RWPE2 (cell line): Measurements from ENCODE around the gene TARM1.
"Not testable (repeated sequence)": the region's sequence is repeated elsewhere in the genome, so short reads cannot be mapped to it uniquely, and the experiment has no call there.

Source experiments
- ATAC-seq: fragments of 200-7000 bp; cut with Tn5 transposase; 3 replicates; pipeline ENCODE4 v1.9.1; 2021; ENCODE audit warnings: low read depth
- DNase-seq: peaks from one replicate; pipeline ENCODE4 v3.0.0-alpha.2; 2020; ENCODE audit warnings: low spot score
- H3K27ac ChIP-seq: fragments of 450-650 bp; 2 replicates; pipeline ENCODE4 v1.5.1; 2017; ENCODE audit warnings: mild to moderate bottlenecking; ENCODE audit not compliant: poor library complexity, severe bottlenecking
- H3K27me3 ChIP-seq: fragments of 250-450 bp; sonication (Bioruptor Pico); 2 replicates; pipeline ENCODE4 v1.5.1; 2021; ENCODE audit warnings: mild to moderate bottlenecking, moderate library complexity; ENCODE audit not compliant: insufficient read depth, poor library complexity, severe bottlenecking
- H3K36me3 ChIP-seq: fragments of 250-450 bp; sonication (Bioruptor Pico); 2 replicates; pipeline ENCODE4 v1.5.1; 2020; ENCODE audit warnings: low read depth, mild to moderate bottlenecking, moderate library complexity
- H3K4me1 ChIP-seq: fragments of 250-450 bp; sonication (Bioruptor Pico); 2 replicates; pipeline ENCODE4 v1.5.1; 2021; ENCODE audit warnings: mild to moderate bottlenecking, moderate library complexity; ENCODE audit not compliant: insufficient read depth, poor library complexity, severe bottlenecking
- H3K4me3 ChIP-seq: fragments of 250-450 bp; sonication (Bioruptor Pico); 2 replicates; pipeline ENCODE4 v1.5.1; 2021; ENCODE audit warnings: mild to moderate bottlenecking, moderate library complexity; ENCODE audit not compliant: severe bottlenecking
- H3K9me3 ChIP-seq: fragments of 250-450 bp; sonication (Bioruptor Pico); 2 replicates; pipeline ENCODE4 v1.5.1; 2021; ENCODE audit warnings: mild to moderate bottlenecking, moderate library complexity; ENCODE audit not compliant: severe bottlenecking
- TF ChIP-seq, protein P1 (sequence below): fragments of 450-650 bp; IDR thresholded peaks from one replicate; pipeline ENCODE4 v1.5.1; 2017; ENCODE audit warnings: mild to moderate bottlenecking, moderate library complexity; ENCODE audit not compliant: poor library complexity, severe bottlenecking

The TARM1 gene

DNA sequence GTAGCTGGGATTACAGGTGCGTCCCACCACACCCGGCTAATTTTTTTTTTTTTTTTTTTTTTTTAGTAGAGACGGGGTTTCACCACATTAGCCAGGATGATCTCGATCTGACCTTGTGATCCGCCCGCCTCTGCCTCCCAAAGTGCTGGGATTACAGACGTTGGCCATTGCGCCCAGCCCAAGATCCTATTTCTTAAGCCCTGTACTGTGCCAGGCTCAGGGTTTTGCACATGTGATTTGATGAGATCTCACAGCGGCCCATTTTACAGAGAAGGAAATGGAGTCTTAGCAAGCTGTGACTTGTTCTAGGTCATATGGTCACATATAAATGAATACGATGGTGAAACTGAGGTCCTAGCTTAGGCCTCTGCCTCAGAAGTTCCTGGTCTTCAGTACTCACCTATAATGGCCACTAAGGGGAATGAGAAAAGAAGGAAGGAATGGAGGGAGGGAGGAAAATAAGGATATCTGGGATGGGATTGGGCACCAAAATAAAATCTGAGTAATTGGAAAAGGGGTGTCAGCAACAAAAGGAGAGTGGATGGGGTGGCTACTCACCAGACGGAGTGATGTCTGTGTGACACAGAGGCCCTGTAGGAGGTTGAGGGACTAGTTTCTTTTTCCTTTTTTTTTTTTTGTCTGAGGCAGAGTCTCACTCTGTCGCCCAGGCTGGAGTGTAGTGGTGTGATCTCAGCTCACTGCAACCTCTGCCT is 18.2 kb upstream of the TARM1 start:
- H3K4me1 ChIP-seq: no peaks in the 10 kb centered on the region
- H3K4me3 ChIP-seq: no peak overlapping the region
- H3K27me3 ChIP-seq: no peaks in the 10 kb centered on the region
- peaks cover 2% of the 10 kb centered on the region; the same call in 1 of the 2 replicates for H3K36me3 ChIP-seq
- DNase-seq (no peak), ATAC-seq (no peak)
- TF ChIP-seq, protein P1, sequence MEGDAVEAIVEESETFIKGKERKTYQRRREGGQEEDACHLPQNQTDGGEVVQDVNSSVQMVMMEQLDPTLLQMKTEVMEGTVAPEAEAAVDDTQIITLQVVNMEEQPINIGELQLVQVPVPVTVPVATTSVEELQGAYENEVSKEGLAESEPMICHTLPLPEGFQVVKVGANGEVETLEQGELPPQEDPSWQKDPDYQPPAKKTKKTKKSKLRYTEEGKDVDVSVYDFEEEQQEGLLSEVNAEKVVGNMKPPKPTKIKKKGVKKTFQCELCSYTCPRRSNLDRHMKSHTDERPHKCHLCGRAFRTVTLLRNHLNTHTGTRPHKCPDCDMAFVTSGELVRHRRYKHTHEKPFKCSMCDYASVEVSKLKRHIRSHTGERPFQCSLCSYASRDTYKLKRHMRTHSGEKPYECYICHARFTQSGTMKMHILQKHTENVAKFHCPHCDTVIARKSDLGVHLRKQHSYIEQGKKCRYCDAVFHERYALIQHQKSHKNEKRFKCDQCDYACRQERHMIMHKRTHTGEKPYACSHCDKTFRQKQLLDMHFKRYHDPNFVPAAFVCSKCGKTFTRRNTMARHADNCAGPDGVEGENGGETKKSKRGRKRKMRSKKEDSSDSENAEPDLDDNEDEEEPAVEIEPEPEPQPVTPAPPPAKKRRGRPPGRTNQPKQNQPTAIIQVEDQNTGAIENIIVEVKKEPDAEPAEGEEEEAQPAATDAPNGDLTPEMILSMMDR: no peak
- H3K27ac ChIP-seq: no peak overlapping the region
- H3K9me3 ChIP-seq: no peaks in the 10 kb centered on the region

DNA sequence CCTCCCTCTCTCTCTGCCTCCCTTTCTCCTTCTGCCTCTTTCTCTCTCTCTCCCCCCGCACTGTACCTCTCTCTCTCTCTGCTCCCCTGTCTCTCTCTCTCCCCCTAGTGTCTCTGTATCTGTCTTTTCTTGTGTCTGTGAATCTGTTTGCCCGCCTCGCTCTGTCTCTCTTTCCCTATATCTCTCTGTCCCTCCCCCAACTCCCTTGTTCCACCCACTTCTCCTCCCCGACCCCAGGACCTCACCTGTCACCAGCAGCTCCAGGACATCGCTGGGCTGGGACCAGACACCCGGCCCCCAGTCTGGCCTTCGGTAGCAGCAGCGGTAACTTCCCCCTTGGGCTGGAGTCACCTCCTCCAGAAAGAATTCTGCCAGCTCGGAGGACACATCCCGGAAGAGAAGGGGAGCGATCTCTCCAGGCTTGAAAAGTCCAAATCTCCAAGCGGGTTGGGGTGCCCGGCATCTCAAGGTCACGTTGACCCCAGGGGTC is 15.5 kb upstream of the TARM1 start:
- Histone ChIP-seq H3K27me3 (no peaks in the 10 kb centered on the region), H3K4me3 (no peak overlapping the region), H3K4me1 (no peaks in the 10 kb centered on the region), H3K9me3 (peaks cover 2% of the 10 kb centered on the region), H3K36me3 (no peaks in the 10 kb centered on the region), H3K27ac (no peak overlapping the region)
- TF ChIP-seq, protein P1: no peak
- no peak for DNase-seq
- peak; percentile 53; the same call in 1 of the 3 replicates for ATAC-seq

DNA sequence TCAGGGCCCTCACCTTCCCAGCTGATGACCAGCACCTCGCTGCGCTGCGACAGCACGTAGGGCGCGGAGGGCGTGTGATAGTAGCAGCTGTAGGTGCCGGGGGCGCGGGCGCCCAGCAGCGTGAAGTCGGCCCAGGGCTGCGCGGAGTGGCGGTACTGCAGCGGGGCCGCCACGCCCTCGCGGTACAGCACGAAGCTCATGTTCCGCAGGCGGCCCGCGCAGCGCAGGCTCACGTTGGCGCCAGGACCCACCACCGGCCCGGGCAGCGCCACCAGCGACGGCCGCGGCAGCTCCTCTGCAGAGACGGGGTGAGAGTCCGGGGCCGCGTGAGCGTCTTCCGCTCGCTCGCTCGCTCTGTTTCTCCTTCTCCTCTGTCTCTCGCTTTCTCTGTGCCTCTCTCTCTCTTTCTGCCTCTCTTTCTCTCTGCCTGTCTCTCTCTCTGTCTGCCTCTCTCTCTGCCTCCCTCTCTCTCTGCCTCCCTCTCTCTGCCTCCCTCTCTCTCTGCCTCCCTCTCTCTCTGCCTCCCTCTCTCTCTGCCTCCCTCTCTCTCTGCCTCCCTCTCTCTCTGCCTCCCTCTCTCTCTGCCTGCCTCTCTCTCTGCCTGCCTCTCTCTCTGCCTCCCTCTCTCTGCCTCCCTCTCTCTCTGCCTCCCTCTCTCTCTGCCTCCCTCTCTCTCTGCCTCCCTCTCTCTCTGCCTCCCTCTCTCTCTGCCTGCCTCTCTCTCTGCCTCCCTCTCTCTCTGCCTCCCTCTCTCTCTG is 14.9 kb upstream of the TARM1 start:
- not testable (repeated sequence) for H3K27ac ChIP-seq, DNase-seq
- ATAC-seq: peak; percentile 86

DNA sequence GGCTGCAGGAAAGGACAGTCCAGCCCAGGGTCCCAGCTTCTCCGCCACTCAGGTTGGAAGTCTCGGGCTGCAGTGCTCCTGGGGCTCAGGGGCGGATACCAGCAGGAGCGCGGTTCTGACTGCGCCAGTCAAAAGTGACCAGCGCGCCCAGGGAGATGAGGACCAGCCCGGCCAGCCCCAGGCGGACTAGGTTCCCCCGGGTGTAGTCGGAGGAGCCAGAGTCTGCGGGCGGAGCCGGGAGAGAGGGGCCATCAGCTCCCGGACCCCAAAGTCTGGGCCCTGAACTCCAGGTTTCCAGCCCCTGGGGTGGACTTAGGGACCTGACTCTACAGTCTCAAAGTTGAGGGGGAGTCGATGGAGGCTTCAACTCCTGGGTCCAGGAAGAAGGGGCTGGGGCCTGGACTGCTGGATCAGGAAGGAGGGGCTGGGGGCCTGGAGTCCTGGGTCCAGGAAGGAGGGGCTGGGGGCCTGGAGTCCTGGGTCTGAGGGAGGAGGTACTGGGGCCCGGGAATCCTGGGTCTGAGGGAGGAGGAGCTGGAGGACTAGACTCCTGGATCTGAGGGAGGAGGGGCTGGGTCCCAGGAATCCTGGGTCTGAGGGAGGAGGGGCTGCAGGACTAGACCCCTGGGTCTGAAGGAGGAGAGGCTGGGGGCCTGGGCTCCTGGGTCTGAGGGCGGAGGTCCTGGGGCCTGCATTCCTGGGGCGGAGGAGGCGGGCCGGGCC is 14.1 kb upstream of the TARM1 start:
- no peaks in the 10 kb centered on the region for H3K4me1 ChIP-seq
- TF ChIP-seq, protein P1: no peak
- H3K4me3 ChIP-seq: peak overlapping the region; percentile 5
- no peaks in the 10 kb centered on the region for H3K27me3 ChIP-seq
- no peaks in the 10 kb centered on the region for H3K36me3 ChIP-seq
- H3K9me3 ChIP-seq: peaks cover 2% of the 10 kb centered on the region
- no peak overlapping the region for H3K27ac ChIP-seq
- DNase-seq (no peak), ATAC-seq (no peak)

More for the DNA sequence above, 14.9 kb upstream of the TARM1 start:
- not testable (repeated sequence) for H3K4me1 ChIP-seq, H3K9me3 ChIP-seq, H3K36me3 ChIP-seq, H3K27me3 ChIP-seq
- peak overlapping the region; percentile 5 for H3K4me3 ChIP-seq

DNA sequence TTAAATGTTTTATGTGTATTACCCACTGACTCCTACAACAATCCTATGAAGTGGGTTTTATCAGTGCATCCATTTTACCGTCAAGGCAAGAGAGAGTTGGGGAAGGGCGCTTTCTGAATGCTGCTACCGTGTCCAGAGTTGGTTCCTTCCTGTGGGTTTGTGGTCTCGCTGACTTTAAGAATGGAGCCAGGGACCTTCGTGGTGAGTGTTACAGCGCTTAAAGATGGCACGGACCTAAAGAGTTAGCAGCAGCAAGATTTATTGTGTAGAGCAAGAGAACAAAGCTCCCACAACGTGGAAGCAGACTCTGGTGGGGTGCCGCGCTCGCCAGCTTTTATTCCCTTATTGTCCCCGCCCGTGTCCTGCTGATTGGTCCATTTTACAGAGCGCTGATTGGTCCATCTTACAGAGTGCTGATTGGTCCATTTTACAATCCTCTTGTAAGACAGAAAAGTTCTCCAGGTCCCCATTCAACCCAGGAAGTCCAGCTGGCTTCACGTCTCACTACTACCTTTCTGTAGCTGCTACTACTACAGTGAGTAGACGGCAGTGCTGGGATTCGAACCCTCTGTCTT is 13.3 kb upstream of the TARM1 start:
- no peak overlapping the region for H3K27ac ChIP-seq

More for the DNA sequence above, 13.3 kb upstream of the TARM1 start:
- H3K27me3 ChIP-seq: no peaks in the 10 kb centered on the region
- ATAC-seq (no peak), DNase-seq (no peak)
- H3K9me3 ChIP-seq: peaks cover 2% of the 10 kb centered on the region
- H3K36me3 ChIP-seq: no peaks in the 10 kb centered on the region
- TF ChIP-seq, protein P1: no peak
- H3K4me1 ChIP-seq: no peaks in the 10 kb centered on the region
- no peak overlapping the region for H3K4me3 ChIP-seq
